UCSD-AML1 (cell line): Measurements from ENCODE around the gene PXDN.
"Not testable (repeated sequence)": the region's sequence is repeated elsewhere in the genome, so short reads cannot be mapped to it uniquely, and the experiment has no call there.

Source experiments
- DNase-seq: peaks from one replicate; lab custom pipeline; 2025; ENCODE audit not compliant: unreplicated experiment; lab: John Stamatoyannopoulos, UW

Gene PXDN

DNA sequence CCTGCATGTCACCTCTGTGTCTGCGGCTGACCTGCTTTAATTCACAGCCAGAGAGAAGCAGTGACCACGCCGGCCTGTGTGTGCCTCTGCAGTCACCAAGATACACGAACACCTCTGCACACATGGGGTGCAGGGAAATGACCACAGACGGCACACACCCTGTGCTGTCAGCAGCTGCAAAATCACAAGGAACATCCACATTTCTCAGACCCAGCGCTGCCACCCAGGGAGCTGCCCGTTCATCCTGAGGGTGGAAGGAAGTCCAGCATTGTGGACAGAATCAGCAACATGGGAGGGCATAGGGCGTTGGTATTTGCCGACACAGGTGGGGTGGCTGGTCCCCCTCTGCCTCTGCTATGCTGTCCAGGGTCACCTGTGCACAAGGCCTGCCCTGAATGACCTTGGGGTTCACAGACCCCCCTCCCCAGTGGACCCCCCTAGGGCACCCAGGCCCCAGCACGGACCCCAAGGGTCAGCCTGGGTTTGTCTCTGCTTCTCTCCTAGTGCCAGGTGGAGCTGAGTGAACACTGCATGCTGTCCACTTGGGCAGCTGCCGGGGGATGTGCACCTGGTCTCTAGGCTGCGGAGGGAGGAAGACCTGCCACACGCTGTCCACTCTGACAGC lies 107.4 kb downstream of the PXDN start:
- no peak for DNase-seq

DNA sequence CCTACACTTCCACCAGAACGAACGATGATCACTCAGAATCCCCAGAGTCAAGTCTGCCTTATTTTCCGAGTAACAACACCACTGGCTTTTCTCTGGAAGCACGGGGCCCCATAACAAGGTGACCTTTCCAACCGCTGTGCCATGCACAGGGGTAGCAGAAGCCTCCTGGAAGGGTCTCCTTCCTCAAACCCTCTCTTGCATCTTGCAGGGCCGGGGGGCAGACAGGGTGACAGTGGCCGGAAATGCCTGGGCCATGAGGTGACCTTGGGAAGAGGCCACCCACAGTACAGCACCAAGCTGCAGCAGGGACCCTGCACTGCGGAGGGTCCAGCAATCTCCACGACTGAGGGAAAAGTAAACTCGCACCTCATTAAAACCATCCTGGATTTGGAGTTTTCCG lies 108.5 kb downstream of the PXDN start:
- no peak for DNase-seq

DNA sequence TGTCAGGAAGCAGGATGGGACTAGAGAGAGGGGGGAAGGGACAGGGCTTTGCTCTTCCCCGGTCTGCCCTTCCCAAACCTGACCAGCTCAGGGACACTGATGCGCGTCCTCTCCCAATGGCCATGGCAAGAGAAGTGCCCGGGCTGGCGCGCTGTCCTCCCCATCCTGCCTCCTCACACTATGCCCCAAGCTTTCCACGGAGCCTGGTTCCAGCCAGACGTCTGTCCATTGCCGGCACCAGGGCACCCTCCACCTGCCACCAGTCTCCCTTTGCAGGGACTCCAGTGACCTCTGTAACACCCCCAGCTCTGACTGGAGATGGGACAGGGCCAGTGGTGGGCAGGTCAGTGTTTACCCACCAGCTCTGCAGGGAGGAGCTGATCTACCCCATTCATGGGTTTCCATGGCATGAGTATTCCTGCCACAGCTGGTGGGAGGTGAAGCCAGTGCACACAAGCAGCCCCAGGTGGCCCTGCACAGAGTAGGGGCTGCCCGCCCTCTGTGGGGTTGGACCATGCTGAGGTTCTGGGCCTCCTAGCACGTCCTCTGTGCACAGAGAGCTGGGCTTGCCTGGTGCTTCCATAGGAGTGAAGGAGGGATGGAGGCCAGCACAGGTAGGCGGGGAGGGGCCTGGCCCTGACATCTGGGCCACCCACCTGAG lies 109.5 kb downstream of the PXDN start:
- no peak for DNase-seq

DNA sequence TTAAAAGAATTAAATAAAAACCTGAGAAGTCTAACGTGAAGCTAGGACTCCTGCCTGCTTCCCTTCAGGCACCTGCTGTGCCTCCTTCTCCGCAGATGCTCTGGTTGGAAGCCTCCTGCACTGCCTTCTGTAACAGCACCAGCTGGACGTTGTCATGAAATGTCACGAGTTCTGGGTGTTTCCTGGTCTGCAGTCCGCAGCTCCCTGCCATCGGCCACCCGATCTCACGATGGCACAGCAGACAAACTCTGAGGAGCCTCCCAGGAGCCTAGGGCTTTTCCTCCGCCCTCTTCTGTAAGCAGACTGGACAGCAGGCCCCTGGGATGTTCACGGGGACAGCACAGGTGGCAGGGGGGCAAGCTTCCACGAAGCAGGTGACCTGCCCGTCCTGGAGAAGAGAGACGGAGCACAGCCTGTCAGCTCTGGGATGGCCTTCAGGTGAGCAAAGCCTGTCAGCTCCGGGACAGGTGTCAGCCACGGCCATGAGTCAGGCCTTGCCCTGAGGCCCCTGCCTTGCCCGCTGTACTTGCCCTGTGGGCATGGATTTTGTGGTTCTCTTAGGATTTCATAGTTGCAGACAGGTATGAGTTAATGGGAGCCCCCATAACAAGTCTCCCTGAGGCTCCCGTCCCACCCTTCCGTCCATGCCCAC lies 110.3 kb downstream of the PXDN start:
- no peak for DNase-seq

DNA sequence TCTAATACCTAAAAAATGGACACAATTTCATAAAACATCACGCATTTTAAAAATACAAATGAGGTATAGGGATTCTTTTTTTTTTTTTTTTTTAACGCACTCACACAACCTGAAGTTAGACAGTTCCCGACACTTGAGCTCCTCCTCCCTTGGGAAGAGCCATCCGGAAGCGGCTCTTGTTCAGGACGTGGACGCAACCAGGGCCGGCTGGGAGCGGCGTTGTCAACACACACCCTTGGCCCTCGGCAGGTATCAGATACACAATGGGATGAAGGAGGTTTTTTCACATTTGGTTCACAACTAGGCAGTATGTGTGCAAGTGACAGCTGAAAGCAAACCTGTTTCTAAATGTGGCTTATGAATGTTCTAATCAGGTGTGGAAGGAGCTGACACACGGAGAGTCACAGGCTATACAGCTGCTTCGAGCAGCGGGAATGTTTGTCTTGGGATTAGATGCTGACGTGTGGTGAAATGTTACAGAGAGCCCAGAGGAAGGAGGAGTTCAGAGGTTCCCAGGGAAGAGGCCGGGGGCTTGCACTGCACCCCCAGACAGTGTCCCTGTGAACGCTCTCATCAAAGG lies 111.1 kb downstream of the PXDN start:
- no peak for DNase-seq

DNA sequence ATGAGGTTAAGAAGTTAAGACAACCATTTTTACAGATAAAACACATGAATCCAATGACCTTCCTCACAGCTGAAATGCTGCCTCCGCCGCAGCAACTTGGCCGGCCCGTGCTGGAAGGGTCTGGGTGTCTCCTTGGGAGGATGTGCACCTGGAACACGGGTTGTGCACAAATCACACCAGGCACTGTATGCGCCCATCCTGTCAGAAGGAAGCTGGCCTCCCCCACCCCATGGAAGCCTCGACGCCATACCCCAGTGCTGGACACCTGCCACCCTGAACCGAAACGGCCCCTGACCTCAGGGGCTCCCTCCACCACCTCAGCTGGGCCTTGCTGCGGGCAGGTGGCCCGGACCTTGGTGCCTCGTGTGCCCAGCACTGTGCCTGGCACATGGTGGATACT lies 111.8 kb downstream of the PXDN start:
- no peak for DNase-seq

DNA sequence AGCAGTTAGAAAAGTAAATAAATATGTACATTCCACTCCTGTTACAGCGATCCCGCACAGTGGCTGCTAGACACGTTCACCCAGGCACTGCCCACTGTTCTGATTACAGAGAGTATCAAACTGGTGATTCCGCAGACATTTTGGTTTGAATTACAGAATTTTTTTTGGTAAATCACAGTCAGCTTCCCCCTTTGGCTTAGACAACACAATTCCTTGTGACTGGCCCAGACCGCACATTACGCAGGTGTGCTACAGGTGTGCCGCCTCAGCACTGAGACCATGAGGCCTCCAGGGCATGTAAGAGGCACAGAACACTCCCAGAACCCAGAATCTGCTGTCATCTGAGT lies 112.3 kb downstream of the PXDN start:
- DNase-seq = no peak

DNA sequence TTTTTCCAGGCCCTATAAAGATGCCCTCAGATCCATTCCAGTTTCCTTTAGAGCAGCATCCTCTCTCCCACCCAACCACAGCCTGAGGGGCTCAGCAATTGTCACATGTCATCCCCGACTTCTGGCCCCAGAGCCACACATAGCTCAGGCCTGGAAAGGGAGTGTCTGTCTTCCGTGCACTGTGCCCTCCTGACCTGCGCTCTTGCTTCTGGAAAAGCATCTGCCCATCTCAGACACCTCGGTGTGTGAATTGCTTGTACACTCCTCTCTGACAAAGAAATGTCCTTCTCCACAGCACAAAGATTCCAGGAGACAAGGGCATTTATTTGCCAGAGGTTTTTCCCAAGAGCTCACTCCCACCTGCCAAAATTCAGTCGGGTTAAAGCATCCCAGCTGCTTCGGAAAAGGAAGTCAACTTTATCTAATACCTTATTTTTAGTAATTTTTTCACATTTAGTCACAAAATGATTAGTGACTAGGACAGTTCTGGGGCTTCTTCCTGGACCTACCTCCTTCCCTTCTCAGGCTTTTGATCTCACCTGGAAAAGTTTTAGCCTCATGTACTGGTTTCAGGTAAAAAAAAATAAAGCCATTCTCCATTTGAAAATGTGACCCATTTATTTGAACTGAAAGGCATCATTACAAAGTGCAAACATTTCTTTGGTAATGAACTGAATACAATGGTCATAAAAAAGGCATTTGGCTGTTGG lies 112.9 kb downstream of the PXDN start:
- no peak for DNase-seq

DNA sequence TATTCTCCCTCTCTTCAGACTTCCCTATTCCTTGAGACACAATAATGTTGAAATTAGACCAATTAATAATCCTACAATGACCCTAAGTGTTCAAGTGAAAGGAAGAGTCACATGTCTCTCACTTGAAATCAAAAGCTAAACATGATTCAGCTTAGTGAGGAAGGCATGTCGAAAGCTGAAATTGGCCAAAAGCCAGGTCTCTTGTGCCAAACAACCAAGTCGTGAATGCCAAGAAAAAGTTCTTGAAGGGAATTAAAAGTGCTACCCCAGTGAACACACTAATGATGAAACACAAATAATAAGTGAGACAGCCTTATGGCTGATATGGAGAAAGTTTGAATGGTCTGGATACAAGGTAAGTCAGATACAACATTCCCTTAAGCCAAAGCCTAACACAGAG lies 115.4 kb downstream of the PXDN start:
- no peak for DNase-seq

DNA sequence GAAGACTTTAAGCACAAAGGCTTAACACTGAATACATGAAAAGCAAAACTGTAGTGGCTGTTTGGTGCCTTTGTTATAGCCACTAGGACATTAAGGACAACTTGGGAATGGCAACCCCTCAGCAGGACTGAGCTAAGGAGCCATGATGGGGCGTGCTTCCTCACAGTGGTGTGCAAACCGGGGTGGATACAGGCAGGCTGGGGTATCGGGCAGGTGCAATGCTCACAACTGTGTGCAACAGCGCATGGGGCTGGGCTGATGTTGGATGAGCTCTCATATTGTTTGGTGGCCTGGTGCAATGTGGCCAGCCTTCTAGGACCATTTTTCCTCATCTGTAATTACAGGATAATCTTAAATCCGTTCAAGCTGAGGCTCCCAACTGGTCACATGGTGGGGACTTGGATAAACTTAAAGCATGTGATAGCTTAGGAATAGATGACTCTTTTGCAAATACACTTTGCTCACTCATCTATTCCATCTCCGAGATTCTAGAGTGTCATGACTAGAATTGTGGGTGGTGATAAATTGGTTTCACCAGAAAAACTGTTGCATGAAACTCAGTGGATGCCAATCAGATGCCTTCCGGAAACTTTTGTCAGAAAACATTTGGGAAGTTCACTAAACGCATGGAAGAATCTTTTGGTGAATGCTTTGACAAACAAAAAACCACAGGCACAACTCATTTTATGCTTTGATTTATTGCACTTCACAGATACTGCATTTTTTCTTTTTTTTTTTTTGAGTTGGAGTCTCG lies 116.5 kb downstream of the PXDN start:
- DNase-seq = no peak

DNA sequence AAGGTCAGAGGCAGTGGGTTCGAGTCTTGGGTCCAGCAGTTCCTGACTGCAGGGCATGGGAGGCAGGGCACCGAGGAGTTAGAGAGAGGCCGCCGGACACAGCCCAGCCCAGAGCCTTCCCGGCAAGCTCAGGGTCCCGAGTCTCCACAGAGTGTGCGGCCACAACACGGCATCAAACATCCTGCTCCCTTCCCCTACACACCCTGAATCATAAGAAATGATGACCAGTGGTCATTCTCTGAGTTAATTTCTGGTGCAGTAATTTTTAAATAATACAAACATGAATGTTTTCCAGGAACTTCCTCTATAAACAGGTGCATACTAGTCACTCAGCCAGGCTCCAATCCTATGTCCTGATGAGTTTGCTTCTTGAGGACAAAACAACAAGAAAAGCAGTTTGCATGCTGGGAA lies 118.0 kb downstream of the PXDN start:
- no peak for DNase-seq

DNA sequence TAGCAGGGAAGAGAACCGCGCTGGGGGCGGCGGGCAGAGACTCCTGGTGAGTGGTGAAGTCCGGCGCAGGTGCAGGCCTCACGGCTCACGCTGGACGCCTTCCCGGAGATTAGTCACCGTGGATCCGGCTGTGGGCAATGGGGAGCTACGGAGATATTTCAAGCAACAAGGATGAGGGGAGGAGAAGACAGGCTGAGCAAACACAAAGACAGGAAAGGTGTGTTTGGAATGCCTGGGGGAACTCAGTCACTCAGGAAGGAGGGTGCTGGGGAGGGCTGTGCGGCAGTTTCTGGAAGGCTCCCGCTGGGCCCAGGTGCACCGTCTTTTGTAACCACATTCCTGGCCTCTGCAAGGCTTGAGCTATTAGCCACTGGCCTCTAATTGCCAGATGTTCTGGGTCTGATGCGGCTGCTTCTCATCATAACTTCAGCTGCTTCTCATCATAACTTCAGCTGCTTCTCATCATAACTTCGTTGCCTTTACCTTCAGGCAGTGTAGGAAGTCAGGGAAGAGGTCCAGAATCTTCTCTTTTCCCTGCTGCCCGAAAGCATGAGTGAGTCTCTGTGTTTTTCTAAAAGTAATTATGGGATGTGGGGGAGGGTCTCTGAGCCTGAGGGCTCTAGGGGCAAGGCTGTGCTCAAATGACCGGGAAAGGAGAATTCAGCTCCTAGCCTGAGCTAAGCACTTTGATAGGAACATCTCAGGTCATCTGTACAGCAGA lies 118.9 kb downstream of the PXDN start:
- DNase-seq = no peak

DNA sequence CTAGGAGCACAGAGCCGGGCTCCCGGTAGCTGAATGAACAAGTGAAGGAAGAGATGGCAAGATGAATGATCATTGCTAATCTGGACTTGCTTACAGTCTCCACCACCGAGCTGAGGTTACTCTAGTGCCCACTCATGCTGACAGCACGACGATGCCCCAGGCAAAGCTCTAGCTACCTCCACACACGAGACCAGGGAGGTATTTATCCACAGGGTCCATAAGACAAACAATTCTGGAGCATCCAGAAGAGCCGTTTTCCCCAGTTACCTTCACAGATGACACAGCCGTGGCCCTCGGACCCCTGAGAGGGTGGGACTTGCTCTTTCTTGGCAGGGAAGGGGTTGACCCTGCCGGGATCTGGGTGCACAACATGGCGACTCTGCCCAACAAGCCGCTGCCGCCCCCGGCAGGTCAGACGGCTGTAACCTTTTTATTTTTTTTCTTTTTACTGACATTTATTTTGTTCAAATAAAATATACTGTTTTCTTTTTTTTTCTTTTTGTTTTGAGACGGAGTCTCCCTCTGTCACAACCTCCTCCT lies 120.3 kb downstream of the PXDN start:
- no peak for DNase-seq

DNA sequence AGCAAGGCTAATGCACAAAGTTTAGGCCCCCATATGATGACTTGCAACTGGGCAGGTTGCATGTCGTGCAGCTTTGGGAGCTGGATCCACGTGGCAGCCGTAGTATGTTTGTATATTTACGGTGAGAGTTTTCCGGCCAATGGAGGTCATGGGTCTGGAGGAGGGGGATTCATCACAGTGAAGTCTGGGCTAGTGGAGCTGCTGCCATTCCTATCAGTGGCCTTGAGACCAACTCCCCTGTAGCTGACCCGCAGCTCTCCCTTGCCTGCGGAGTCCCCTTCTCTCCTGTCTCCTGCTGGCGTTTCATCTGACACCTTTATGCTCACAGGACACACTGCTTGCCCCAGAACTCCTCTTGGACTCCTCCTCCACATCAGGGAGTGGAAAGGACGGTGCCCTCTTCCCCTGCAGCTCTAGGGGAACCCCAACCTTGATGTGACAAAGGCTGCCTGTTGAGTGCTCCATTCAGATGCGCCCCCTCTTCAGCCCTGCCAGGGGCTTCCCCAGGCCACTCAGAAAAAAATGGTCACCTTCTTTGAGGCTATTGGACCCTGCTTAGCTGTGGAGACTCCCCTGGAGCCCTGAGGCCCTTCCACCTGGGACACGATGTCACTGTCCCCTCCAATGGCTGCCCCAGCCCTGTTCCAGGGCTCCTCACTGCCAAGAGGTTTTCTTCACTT lies 121.7 kb downstream of the PXDN start:
- DNase-seq = no peak

DNA sequence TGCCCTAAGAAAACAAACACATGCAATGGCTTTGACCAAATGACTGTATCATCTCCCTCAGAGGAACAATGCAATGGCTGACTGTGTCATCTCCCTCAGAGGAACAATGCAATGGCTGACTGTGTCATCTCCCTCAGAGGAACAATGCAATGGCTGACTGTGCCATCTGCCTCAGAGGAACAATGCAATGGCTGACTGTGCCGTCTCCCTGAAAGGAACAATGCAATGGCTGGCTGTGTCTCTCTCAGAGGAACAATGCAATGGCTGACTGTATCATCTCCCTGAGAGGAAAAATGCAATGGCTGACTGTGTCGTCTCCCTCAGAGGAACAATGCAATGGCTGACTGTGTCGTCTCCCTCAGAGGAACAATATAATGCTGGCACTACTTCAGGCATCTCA lies 122.3 kb downstream of the PXDN start:
- not testable (repeated sequence) for DNase-seq

DNA sequence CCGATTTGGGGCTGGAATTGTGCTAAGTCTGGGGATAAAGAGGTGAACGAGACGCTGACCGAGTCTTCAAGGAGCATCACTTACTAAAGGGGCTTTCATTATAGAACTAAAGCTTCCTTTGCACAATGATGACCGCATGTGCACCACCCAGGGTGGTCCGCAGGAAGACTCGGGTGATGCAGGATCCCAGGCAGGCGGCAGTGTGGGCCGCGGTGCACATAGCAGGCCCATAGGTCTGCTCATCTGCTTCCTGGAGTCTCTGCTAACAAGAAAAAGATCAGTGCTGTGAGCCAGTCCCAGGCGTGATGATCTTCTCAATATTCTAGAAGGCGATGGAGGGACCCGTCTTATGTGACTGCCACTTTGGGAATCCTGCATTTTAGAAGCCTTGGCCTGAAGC lies 122.8 kb downstream of the PXDN start:
- no peak for DNase-seq

DNA sequence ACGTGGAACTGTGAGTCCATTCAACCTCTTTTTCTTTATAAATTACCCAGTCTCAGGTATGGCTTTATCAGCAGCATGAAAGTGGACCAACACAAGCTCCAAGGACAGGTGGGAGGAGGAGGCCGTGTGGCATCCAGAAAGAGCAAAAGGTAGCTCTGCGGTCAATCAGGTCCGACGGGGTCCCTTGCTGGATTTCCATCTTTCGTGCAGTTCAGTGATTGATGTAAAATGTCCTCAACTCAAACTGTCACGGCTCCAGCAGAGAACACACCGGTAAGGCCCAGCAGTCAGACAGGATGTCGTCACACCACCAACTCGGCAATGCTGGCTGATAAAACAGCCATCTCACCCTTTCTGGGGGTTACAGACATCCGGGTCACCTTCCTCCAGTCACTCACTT lies 123.3 kb downstream of the PXDN start:
- DNase-seq = no peak

DNA sequence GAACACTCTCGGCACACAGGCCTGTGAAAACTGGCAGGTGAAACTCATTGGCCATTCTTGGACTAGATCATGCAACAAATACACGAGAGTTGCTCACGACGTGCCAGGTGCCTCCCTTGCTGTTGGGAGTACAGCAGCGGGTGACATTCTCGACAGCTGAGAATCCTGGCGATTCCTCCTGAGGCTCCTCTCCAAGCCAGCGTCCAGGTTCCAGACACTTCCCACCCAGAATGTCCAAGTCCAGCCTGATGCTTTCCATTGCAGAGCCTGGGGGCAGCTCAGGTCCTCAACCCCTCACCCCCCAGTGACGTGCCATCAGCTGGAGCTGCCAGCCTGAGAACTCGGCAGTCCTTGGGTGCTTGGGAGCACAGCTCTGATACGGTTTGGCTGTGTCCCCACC lies 124.2 kb downstream of the PXDN start:
- no peak for DNase-seq

DNA sequence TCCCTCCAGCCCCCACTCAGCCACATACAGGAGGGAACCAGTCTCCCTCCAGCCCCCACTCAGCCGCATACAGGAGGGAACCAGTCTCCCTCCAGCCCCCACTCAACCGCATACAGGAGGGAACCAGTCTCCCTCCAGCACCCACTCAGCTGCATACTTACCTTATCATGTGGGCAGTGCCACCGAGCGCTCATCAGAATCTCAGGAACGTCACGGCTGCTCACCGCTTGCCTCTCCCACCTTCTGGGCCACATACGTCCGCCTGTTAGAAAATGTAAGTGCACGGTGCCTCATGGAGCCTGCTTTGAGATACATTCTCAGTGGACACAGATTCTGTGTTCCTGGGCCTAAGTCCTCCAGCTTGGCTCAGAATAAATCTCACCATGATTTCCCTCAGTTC lies 124.8 kb downstream of the PXDN start:
- DNase-seq = no peak

DNA sequence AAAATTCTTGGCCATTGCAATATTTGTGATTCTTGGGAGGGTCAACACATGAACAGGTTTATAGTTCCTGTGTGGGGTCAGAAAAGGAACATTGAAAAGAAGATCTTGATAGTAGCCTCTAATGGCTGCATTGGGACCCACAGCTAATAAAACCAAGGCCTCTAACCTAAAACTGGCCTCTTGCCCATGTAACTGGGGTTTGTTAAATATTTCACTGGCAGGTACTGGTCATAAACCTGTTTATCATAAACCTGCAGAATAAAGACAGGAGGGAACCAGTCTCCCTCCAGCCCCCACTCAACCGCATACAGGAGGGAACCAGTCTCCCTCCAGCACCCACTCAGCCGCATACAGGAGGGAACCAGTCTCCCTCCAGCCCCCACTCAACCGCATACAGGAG lies 125.3 kb downstream of the PXDN start:
- DNase-seq = no peak
